ENCODE results near the gene TNRC6C. TPM values are rescaled to one million over a fixed set of nuclear protein-coding genes. Genes with fewer than 3 reads are reported as not detected.

TNRC6C gene
- polyA plus RNA-seq, 3 donors, result 0.38 to 0.80 (median 0.46) TPM

DNA sequence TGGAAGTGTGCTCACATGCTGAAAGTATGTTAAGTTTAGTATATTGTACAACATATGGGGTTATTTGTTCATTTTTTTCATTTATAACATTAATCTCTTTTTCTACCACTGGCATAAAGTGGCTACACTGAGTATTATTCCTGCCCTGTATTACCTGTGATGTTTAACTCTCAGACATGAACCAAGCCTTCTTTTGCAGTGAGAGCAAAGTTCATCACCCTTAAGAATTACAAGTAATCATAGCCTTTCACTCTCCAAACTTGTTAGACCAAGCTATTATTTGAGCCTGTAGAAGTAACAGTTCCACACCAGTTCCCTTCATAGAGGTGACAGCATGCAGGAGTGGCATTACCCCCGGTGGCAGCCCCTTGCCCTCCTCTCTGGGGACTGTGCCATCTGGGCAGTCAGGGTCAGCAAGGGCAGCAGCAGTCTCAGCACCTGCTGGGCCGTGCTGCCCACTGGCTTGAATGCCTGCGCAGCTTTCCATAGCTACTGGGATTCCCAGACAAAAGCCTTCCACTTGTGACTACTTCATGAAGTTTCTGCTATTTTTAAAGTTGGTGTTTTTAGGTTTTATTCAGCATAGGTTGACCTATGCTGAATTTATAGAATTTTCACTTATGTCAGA, 98.7 kb downstream of the TNRC6C start:
- 80% methylated on average over 2 of the region's 3 CpGs for WGBS (ENCODE audit: insufficient coverage)
- TF ChIP-seq CTCF (IDR thresholded peaks at IDR 0.05), result no peak
- H3K36me3 ChIP-seq (replicated peaks in 1 of 2; ENCODE audit: control insufficient read depth in 1 of 2, insufficient read depth in 2 of 2, low read length in 2 of 2), result peaks cover 0 to 14% of the 10 kb centered on the region in 2 donors
- H3K27me3 ChIP-seq (ENCODE audit: control insufficient read depth in 2 of 2, insufficient read depth in 2 of 2, low read length in 2 of 2), result no peaks in the 10 kb centered on the region
- peak overlapping the region in 1 of 7 donors; percentile 46 for H3K27ac Mint-ChIP-seq
- intact Hi-C loops (cut with micrococcal nuclease), result no loop called here
- H3K27ac ChIP-seq (ENCODE audit: low read depth in 1 of 2, low read length in 2 of 2), result no peak overlapping the region
- H3K9ac ChIP-seq (ENCODE audit: insufficient read depth, low read length, poor library complexity, severe bottlenecking), result no peak overlapping the region
- no peaks in the 10 kb centered on the region for H3K79me2 ChIP-seq (ENCODE audit: insufficient read depth, low read length)
- peaks cover 2% of the 10 kb centered on the region for H3K4me1 Mint-ChIP-seq
- peaks cover 7 to 8% of the 10 kb centered on the region in 2 donors for H3K36me3 Mint-ChIP-seq
- no peaks in the 10 kb centered on the region for H3K9me3 Mint-ChIP-seq
- H3K4me3 Mint-ChIP-seq, result no peak overlapping the region
- H3K9me3 ChIP-seq (replicated peaks in 1 of 2; ENCODE audit: control insufficient read depth in 1 of 2, insufficient read depth in 1 of 2, low read length in 2 of 2), result no peaks in the 10 kb centered on the region
- H3K4me3 ChIP-seq (replicated peaks in 1 of 3; ENCODE audit: low read depth in 2 of 3, low read length in 3 of 3), result no peak overlapping the region
- H3K4me1 ChIP-seq (ENCODE audit: control insufficient read depth in 1 of 2, insufficient read depth in 2 of 2, low read length in 2 of 2), result no peaks in the 10 kb centered on the region
- no peak overlapping the region for H2AFZ ChIP-seq (ENCODE audit: insufficient read depth, low read depth, low read length, poor library complexity, severe bottlenecking)
- H4K20me1 ChIP-seq (ENCODE audit: insufficient read depth, low read length), result no peaks in the 10 kb centered on the region
- H3K27me3 Mint-ChIP-seq (ENCODE audit: low read depth in 3 of 3), result peaks cover 0 to 2% (median 0%) of the 10 kb centered on the region in 3 donors
- no peak for DNase-seq
- H3K4me2 ChIP-seq (replicated peaks; ENCODE audit: extremely low read depth, low read length, poor library complexity, severe bottlenecking), result no peak overlapping the region

DNA sequence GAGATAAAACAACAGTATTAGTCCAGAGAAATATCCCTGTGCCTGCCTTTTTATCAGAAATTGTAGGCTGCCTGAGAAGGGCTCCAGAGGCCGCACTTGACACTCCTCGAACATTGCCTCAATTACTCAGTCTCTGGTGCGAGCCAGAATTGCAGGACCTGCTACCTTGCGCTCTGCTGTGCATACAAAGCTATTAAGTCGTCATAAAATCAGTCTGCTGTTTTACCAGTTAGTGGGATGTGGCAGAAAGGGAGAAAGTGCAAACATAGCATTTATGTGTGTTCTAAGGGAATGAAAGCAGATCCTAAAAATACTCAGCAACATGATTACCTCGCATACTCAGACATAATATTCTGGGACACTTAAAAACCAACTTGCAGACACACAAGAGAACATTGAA, 99.5 kb downstream of the TNRC6C start:
- no peaks in the 10 kb centered on the region for H3K4me1 ChIP-seq (ENCODE audit: control insufficient read depth in 1 of 2, insufficient read depth in 2 of 2, low read length in 2 of 2)
- Mint-ChIP-seq H3K27me3 (ENCODE audit: low read depth in 3 of 3) (peaks cover 0 to 2% (median 0%) of the 10 kb centered on the region in 3 donors), H3K36me3 (peaks cover 5 to 8% of the 10 kb centered on the region in 2 donors), H3K9me3 (no peaks in the 10 kb centered on the region), H3K4me3 (no peak overlapping the region), H3K4me1 (peaks cover 5% of the 10 kb centered on the region), H3K27ac (no peak overlapping the region)
- H3K4me3 ChIP-seq (replicated peaks in 1 of 3; ENCODE audit: low read depth in 2 of 3, low read length in 3 of 3), result no peak overlapping the region
- H2AFZ ChIP-seq (ENCODE audit: insufficient read depth, low read depth, low read length, poor library complexity, severe bottlenecking), result no peak overlapping the region
- DNase-seq, result no peak
- no peaks in the 10 kb centered on the region for H4K20me1 ChIP-seq (ENCODE audit: insufficient read depth, low read length)
- no peak for TF ChIP-seq CTCF (IDR thresholded peaks at IDR 0.05)
- no peak overlapping the region for H3K27ac ChIP-seq (ENCODE audit: low read depth in 1 of 2, low read length in 2 of 2)
- no peak overlapping the region for H3K9ac ChIP-seq (ENCODE audit: insufficient read depth, low read length, poor library complexity, severe bottlenecking)
- H3K27me3 ChIP-seq (ENCODE audit: control insufficient read depth in 2 of 2, insufficient read depth in 2 of 2, low read length in 2 of 2), result no peaks in the 10 kb centered on the region
- intact Hi-C loops (cut with micrococcal nuclease), result no loop called here
- H3K4me2 ChIP-seq (replicated peaks; ENCODE audit: extremely low read depth, low read length, poor library complexity, severe bottlenecking), result no peak overlapping the region
- peaks cover 0 to 14% of the 10 kb centered on the region in 2 donors for H3K36me3 ChIP-seq (replicated peaks in 1 of 2; ENCODE audit: control insufficient read depth in 1 of 2, insufficient read depth in 2 of 2, low read length in 2 of 2)
- no peaks in the 10 kb centered on the region for H3K79me2 ChIP-seq (ENCODE audit: insufficient read depth, low read length)
- no peaks in the 10 kb centered on the region for H3K9me3 ChIP-seq (replicated peaks in 1 of 2; ENCODE audit: control insufficient read depth in 1 of 2, insufficient read depth in 1 of 2, low read length in 2 of 2)
- WGBS (ENCODE audit: insufficient coverage), result 89% methylated on average over 3 of the region's 6 CpGs

Measured in CD14-positive monocyte (primary cell).